HG02678 (cell line): ENCODE data around the gene WBP2.
A peak's percentile ranks its signal among the peaks of the same experiment; 100 is the strongest.

Experiments used
- ATAC-seq: cut with Tn5 transposase; IDR thresholded peaks from one replicate; pipeline ENCODE4 v1.9.1; 2021; ENCODE audit warnings: mild to moderate bottlenecking, moderate library complexity; ENCODE audit not compliant: unreplicated experiment

WBP2 gene

DNA sequence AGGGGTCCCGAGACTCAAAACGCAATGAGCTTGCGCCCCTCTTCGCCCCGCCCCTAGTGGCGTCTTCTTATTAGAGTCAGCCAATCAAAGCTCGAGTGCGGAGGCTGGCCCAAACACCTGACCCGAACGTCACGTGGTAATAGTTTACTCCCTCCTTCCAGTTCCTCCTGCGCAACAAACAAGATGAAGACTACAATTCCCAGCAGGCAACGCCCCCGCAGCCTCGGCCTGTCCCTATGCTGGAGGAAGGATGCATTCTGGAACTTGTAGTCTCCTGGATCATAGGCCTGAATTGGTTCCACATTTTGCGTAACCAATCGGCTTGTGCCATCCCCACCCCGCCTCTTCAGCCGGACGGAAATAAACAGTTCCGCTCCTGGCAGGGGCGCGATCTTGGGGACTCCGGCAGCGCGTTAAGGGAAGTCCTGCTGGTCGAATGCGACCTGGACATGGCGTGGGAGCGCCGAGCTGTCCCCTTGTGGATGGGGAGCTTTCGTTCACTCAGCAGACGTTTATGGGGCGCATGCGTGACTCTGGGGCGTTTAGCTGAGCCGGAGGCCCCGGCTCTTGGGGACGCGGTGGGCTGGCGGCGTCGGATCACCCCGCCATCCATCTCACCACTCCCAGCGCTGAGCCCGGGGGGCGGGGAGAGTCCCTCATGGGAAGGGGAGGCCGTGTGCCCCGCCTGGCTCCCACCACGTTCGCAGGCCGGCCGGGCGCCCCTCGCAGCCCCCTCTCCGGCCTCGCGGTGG is at the start of gene WBP2:
TSS of gene WBP2 (minus strand) at position 26 of the 752 bp plus-strand sequence. CDS start 38 bp downstream, outside the sequence.
- peak; percentile 86 for ATAC-seq

DNA sequence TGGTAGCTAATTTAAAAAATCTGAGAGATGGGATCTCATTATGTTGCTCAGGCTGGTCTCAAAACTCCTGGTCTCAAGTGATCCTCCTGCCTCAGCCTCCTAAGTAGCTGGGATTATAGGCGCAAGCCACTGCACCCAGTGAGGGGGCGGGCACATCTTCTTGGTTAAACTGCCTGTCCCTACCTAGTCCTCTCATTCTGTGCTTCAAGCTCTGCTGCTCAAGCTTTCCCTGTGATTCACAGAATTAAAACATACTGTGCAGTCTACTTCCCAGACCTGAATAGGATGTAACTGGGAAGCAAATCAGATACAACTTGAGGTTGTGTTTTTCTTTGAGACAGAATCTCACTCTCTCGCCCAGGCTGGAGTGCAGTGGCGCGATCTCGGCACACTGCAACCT is 47.3 kb upstream of the WBP2 start:
- ATAC-seq, result no peak

DNA sequence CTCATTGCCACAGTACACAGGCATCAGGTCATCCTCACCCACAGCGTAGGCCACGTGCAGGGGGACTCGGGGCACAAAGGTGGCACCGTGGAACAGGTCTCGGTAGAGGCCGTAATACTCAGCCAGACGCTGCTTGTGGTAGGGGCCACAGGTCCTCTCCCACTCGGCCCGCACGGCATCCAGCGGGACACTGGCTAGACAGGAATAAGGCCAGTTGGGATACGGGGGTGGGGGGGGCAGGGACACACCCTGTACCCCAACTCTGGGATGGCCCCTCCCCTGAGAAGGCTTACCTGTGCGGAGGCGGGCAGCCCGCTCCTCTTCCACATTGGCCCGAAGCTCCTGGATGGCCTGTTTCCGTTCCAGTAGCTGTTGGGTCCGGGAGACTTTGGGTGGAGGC is 46.6 kb upstream of the WBP2 start:
- ATAC-seq, result no peak

DNA sequence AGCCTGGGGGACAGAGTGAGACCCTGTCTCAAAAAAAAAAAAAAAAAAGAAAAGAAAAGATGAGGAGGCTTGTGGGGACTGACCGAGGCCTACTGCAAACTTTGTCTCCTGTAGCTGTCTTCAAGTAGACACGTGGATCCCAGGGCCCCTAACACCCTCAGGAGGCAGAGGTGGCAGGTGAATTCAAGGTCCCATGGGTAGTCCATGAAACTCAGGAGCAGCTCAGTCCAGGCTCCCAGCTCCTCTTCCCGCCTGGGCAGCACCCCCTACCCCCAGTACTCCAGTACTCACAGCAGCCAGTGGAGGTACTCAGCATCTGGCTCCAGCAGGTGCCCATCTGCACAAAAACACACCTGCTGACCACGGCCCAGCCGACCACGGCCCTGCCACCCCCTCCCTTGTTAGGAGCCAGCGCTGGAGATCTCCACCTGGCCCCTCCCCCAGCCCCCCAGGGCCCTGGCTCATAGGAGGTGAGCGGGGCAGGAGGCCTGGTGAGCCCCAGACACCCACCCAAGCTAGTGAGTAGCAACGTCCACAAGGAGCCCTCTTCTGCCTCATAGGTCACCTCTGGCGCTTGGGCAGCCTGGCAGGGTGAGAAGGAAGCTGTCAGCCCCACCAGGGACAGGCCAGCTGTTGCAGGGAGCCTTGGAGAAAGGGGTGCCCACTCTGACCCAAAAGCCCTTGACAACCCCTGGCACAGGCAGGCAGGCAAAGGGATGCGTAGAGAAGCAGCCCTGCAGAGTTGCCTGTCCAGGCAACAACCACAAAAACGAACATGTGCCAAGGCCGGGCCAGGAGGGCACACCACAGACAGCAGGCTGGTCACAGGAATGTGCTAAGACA is 45.8 kb upstream of the WBP2 start:
- no peak for ATAC-seq

DNA sequence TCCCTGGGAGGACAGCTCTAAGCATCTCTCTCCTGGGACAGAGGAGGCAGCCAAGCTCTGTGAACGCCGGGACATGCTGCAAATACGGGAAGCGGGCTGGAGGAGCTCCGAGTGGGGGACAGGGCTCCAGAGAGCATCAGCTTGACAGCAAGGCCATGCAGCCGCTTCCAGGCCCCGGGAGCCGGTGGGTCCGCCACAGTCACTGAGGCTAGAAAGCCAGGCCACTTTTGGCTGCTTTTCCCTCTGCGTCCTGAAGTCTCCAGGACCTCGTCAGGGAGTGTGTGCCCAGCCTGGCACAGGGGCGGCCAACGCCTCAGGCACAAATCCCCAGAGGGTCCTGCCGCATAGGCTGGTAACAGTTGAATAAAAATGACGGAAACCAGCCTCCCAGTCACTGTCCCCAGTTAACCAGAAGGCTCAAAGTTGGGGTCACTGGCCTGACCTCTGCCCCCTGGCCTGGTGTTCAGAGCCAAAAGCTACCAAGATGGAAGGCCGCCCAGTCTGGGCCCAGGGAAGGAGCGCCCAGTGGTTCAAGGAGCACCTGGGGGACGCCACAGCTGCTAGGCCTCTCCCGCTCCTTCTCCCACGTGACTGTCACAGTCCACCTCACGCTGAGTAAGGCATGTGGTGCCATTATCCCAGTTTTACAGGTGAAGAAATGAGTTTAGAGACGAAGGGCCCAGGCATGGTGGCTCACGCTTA is 44.8 kb upstream of the WBP2 start:
- ATAC-seq, result no peak

DNA sequence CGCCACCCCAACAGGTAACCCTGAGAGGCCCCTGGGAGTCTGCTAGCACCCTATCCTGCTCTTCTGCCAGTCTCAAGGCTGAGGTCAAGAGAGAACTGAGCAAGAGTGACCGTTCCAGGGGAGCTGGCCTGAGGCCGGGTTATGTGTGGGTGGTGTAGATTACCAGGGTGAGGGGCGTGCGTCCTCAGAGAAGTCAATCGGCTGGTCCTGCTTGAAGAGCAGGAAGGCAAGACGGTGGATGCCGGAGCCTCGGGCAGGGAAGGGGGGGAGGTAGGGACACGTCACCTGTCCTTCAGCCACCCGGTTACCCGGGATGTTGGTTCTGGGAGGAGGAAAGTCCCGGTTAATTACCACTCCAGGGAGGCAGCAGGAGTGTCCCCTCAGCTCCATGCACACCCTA is 44.2 kb upstream of the WBP2 start:
- no peak for ATAC-seq

DNA sequence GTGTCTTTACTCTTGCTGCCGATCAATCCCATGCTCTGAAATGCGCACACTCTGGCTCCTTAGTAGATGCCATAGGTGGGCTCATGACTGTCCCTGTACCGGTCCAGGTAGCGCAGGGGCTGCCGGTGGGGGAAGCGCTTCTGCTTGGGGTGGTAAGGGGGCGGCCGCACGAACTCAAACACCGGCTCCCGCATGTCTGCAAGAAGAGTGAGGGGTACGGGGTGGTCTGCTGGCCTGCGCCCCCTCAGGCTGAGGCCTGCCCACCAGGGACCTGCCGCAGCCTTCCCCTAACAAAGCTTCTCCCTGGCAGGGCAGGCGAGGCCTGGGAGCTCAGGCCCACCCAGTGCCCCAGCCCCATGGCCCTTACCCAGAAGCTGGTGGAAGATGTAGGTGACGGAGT is 43.7 kb upstream of the WBP2 start:
- no peak for ATAC-seq

DNA sequence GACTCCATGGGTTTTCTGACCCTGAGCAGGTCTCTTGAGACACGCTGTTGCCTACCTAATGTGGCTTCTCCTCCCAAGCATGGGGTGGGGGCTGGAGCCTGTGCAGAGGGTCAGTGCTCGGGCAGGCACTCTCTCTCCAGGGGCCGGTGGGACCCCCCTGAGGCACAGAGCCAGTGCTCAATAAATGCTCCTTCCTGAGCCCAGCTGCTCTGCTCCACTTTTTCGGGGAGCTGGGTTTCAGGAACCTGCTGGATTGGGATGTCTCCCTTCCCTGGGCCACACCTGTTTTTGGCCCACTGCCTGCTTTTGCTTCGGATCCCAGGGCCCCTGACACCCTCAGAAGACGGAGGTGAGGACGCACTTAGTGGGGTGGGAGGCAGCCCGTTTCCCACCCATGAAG is 42.9 kb upstream of the WBP2 start:
- no peak for ATAC-seq

DNA sequence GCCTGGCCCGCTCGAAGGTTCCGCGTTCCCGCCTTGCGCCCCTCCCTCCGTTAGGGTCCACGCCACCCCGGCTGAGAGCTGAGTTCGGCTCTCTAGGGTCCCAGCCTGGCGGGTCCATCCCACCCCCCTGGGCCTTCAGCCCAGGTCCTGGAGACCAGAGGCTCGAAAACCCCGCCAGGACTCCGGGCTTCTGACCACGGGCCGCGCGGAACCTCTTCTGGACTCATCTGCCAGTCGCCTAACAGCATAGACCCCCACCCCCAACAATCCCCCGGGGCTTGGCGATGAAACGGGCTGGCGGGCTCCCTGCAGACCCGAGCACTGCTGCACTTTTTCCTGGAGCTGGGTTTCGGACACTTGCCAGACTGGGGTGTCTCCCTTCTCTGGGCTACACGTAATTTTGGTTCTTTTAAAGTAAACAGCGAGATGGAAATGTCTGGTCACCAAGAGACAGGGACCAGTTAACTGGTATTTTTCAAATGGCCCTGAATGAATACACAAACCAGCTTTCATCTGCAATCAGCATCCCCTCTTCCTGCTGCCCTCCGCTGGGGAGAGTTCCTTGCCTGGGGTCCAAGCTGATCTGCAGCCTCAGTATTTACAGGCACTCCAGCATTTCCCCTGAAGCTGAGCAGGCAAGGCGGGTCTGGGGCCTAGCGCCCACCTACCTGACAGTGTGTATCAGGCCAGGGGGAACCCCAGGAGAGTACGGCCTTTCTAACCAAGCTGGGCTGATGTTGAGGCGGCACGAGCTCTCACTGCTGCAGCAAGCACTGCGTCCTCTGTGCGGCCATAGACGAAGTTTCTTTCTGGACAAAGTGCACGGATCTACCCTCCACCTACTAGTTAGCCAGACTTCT is 42.3 kb upstream of the WBP2 start:
- no peak for ATAC-seq

DNA sequence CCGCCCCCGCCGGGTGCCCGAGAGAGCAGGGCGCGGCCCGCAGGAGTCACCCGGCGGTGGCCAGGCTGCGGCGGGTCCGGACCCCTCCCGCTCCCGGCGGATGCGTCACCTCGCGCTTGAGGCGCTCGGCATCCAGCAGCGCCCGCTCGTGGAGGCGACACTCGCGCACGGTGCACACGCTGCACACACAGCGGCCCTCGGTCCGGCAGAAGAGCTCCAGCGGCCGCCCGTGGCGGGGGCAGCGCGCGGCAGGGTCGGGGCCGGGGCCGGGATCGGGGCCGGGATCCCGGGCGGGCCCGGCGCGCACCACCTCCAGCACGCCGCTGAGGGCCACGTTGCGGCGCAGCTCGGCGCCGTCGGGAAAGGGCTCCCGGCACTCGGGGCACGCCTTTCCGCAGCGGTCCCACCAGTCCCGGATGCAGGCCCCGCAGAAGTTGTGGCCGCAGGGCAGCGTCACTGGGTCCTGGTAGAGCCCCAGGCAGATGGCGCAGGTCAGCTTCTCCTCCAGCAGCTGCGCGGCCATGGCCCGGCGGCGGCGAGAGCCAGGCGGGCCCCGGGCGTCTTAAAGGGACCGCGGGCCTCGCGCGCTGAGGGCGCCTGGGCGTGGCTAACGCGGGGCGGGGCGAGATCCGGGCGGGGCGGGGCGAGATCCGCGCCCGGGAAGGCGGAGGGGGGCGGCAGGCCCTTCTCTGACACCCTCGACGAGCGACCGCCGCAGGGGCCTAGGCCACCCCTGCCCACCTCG is 41.5 kb upstream of the WBP2 start, which contains the start of gene TRIM65:
TSS of gene TRIM65 (minus strand) at position 537 of the 745 bp plus-strand sequence. CDS start at position 523, 14 bp downstream.
- peak; percentile 71 for ATAC-seq

DNA sequence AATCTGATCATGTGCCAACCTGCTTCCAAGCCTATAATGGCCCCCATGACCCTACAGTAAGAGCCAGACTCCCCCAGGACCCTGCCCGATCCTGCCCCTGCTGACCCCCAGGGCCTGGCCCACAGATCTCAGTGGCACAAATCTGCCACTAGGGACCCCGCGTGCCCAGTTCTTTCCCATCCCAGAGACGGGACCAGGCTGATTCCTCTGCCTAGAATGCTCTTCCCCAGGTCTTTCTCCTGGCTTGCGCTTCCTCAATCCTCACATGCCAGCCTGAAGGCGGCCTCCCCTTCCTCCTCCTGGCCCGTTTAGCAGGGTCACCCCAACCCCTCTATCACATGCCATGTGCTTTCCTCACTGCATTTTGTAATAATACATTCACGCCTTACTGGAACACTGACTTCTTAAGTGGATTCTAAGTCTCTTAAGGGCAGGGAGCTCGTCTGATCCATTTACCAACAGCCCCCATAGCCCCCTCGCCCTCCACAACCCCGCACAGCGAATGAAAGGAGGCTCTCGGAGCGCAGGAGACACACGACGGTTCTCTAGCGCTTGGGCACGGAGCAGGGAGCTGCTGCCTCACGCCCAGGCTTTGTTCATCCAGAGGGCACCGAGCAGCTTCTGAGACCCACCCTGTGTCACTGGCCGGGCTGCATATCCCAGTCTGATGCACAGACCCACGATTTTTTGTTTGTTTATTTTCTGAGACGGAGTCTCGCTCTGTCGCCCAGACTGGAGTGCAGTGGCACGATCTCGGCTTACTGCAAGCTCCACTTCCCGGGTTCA is 40.4 kb upstream of the WBP2 start:
- ATAC-seq, result no peak

DNA sequence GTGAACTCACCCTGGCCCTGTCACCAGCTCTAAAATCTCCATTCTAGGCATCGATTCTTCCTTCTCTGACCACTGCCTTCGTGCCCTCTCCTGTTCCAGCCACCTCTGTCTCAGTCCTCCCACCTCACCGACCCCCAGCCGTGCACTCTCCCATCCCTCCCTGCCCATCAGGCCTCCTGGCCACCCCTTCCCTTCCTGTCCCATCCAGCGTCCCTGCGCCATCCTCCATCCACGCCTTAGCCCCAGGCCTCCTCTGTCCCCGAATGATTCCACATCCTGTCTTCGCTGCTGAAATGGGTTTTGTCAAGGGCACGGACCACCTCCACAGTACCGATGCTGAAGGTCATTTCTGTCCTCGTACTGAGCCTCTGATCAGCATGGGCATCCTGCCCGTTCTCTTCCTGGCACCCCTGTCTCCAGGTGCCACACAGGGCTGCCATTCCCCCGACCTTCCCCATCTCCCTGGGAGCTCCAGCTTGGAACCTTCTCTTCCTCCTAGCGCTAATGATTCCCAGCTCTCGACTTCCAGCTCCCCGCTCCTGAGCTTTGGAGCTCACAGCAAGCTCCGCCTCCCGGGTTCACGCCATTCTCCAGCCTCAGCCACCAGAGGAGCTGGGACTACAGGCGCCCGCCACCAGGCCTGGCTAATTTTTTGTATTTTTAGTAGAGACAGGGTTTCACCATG is 39.1 kb upstream of the WBP2 start:
- ATAC-seq, result no peak

DNA sequence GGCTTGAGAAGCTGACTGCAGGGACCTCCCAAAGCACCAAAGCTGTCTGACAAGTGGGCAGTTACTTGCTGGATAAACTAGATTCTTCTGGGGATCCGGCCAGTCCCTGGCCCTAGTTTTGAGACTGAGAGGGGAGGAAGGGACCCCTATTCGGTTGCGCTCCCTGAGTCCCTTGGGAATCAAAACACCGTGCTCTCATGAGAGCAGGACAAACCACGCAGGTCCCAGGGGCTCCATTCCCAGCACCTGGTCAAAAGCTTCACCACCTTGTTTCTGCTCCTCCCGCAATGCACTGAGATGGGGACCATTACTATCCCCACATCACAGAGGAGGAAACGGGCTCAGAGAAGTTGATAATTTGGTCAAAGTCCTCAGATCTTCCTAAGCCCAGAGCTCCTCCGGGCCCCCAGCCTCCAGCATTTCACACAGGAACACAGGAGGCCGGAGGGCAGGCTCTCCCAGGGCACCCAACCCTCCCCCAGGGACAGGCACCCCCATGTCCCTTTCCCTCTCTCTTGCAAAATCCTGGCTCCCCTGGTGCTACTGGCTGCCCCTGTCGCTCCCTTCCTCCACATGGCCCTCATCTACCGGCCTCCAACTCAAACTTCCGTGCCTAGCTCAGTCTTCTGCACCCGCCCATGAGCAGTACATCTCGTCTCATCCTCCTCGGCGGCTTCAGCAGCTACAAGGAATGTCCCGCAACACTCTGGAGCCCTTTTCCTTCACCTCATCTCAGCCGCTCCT is 38.3 kb upstream of the WBP2 start:
- no peak for ATAC-seq

DNA sequence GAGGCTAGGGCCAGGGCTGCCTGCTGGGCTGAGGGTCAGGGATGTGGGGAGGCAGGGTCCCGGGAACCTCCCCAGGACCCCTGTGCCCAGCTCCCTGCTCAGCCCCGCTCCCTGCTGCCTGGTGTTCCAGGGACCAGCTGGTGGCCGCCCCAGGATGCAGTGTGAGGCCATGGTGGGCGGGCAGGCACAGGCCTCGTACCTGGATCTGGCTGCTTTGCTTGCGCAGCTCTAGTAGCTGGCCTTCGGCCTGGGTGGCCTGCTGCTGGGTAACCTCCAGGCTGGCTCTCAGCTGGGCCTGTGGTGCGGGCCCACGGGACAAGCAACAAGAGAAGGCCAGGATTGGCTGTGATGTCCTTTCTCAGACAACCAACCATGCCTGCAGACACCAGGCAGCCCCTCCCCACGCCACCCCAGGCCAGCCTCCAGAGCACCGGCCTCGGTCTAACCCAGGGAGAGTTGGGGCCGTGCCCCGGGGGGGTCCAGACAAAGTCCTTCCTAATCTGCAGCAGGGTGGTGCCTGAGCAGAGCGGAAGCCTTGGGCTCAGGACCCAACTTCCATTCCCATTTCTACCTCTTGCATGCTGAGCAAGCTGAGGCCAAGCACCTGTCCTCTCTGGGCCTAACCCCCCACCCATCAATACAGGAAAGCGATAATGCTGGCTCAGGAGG is 37.6 kb upstream of the WBP2 start:
- no peak for ATAC-seq

DNA sequence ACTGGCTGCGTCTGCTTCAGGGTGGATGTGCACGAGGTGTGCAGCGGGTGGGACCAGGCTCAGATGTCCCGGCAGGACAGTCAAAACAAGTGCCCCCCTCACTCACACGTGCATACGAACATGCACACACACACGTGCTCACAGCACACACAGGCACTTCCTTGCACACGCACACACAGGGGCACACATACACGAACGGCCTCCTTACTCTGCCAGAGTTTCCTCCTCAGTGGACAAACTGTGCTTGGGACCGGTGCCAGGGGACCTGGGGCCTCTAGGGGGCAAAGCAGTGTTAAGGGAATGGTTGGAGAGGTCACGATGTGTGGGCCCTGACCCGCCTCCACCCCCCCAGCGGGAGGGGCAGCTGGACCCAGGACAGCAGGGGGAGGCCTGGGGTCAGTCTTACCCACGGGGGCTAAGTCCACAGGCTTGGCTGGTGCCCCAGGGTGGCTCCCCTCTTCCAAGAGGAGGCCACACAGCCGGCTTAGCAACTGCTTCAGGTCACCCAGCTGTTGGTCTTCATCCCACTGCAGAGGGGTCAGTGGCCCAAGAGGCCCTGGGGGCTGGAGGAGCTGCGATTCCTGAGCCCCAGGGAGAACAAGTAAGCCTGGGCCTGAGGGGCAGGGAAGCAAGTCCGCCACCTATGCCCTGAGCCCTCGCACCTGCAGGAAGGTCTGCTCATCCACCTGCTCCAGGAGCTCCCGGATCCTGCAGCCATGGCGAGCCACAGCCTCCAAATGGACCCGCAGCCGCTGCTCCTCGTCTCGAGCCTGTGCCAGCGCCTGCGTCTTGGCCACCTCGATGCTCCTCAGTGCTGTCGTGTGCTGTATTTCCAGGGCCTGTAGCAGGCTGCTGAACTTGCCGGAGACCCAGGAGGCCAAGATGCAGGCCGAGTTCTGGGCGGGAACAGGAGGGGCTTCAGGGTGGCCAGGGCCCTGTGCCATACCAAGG is 36.7 kb upstream of the WBP2 start:
- no peak for ATAC-seq

DNA sequence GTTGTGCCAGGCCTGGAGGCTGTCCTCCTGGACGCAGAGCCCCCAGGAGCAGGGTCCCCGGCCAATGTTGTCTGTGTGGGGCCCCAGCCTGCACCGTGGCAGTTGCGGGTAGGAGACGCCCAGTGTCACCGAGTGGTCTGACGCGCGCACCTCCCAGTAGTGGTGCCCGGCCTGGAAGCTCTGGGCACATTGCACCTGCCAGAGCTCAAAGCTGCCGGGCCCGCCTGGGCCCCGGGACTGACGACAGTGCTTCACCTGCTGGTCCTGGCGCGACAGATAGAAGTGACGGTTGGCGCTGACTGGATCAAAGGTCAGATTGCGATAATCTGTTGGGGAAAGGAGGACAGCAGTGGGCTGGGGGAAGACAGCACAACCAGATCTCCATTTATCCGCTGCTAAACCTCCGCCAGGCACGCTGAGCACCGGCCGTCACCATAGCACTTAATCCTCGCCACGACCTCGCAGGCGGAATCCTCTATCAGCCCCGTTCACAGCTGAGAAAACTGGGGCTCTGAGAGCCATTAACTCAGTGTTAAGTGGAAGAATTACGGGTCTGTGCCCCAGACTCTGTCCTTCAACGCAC is 36.0 kb upstream of the WBP2 start:
- ATAC-seq, result no peak
